OCI-LY1 (cell line): ENCODE results near the gene EFR3B.

Source experiments
- CTCF ChIP-seq: fragments of 200-600 bp; sonication (generic), shearing (Covaris generic); IDR thresholded peaks from 2 replicates; pipeline ENCODE4 v1.5.1; 2017; ENCODE audit warnings: mild to moderate bottlenecking, antibody characterized with exemption, low read length, moderate library complexity, mixed read lengths
- EZH2 ChIP-seq: fragments of 200-600 bp; sonication (generic), shearing (Covaris generic); IDR thresholded peaks from 2 replicates; pipeline ENCODE4 v1.8.0; 2017; ENCODE audit warnings: borderline replicate concordance, mixed run types, mild to moderate bottlenecking, antibody characterized with exemption, low read length, moderate library complexity, mixed read lengths

- no peak for TF ChIP-seq CTCF
- TF ChIP-seq EZH2 = no peak
Observed at GRCh38 chr2:25141120-25141519, 99.2 kb downstream of the EFR3B start.
